OCI-LY3 (cell line): Measurements from ENCODE around the gene CTBP2.

Experiments
- H2AFZ ChIP-seq: fragments of 200-600, 300-600 bp; shearing (Covaris generic); 2 replicates; pipeline ENCODE4 v1.6.0; 2014; ENCODE audit warnings: antibody characterized with exemption, low read depth, low read length
- H3K27ac ChIP-seq: fragments of 200-600, 300-600 bp; sonication (generic); 2 replicates; pipeline ENCODE4 v1.5.1; 2014; ENCODE audit warnings: mild to moderate bottlenecking, low read length, moderate library complexity, mixed read lengths
- H3K27me3 ChIP-seq: fragments of 200-600, 300-600 bp; sonication (generic); 2 replicates; pipeline ENCODE4 v1.6.1; 2014; ENCODE audit warnings: low read depth, low read length, mixed read lengths
- H3K36me3 ChIP-seq: fragments of 200-600, 300-600 bp; sonication (generic); replicated peaks from 2 replicates; pipeline ENCODE3; 2014; ENCODE audit warnings: low read depth, low read length, mixed read lengths
- H3K4me1 ChIP-seq: fragments of 300-600, 200-600 bp; sonication (generic); 2 replicates; pipeline ENCODE4 v1.6.1; 2014; ENCODE audit warnings: low read length, mixed read lengths
- H3K4me2 ChIP-seq: fragments of 200-600, 300-600 bp; sonication (generic); 2 replicates; pipeline ENCODE4 v1.6.1; 2014; ENCODE audit warnings: low read length, mixed read lengths
- H3K4me3 ChIP-seq: fragments of 300-600, 200-600 bp; sonication (generic); 2 replicates; pipeline ENCODE4 v1.5.1; 2014; ENCODE audit warnings: antibody characterized with exemption, mild to moderate bottlenecking, low read length, moderate library complexity
- H3K79me2 ChIP-seq: fragments of 300-600, 200-600 bp; shearing (Covaris generic); 2 replicates; pipeline ENCODE4 v1.6.1; 2014; ENCODE audit warnings: mild to moderate bottlenecking, low read length, mixed read lengths
- H3K9ac ChIP-seq: fragments of 300-600, 200-600 bp; shearing (Covaris generic); 2 replicates; pipeline ENCODE4 v1.6.0; 2014; ENCODE audit warnings: mild to moderate bottlenecking, low read length, moderate library complexity
- H3K9me3 ChIP-seq: fragments of 200-600, 300-600 bp; shearing (Covaris generic); 2 replicates; pipeline ENCODE4 v1.6.1; 2014; ENCODE audit warnings: low read length, mixed read lengths; ENCODE audit not compliant: insufficient read depth
- H4K20me1 ChIP-seq: fragments of 200-600, 300-600 bp; sonication (generic); 2 replicates; pipeline ENCODE4 v1.6.1; 2016; ENCODE audit warnings: low read length, mixed read lengths; ENCODE audit not compliant: insufficient read depth
- EZH2phosphoT487 ChIP-seq: fragments of 200-600 bp; shearing (Covaris generic); IDR thresholded peaks from 2 replicates; pipeline ENCODE4 v1.6.1; 2018; ENCODE audit warnings: antibody characterized with exemption, mixed run types, low read depth
- TF ChIP-seq, protein P1 (sequence below): fragments of 200-600, 300-600 bp; sonication (generic); IDR thresholded peaks from 2 replicates; pipeline ENCODE4 v1.5.1; 2014; ENCODE audit warnings: antibody characterized with exemption, low read length, low read depth

CTBP2 gene

DNA sequence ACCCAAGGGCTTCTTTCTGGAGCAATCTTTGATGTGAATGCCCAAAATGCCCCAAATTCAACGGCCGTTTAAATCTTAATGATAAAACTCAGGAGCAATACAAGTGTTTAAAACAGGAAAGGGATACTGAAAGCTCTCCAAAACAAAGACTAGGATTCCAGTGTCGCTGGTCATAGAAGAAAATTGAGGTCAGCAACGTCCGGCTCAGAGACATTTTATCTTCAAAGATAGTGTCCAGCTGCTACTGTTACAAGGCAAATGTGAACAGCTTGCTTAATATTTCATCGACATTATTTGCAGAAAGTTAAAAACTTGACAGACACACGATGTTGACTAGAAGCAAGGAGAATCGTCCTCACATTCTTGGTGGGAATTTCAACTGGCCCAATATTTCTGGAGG, 15.4 kb upstream of the CTBP2 start:
- Histone ChIP-seq H3K4me2 (no peak overlapping the region), H3K79me2 (no peaks in the 10 kb centered on the region), H3K27ac (no peak overlapping the region), H3K27me3 (no peaks in the 10 kb centered on the region; the same call in 1 of the 2 replicates), H3K4me3 (no peak overlapping the region), H3K36me3 (no peaks in the 10 kb centered on the region), H3K9me3 (no peaks in the 10 kb centered on the region), H3K9ac (no peak overlapping the region), H4K20me1 (no peaks in the 10 kb centered on the region), H3K4me1 (no peaks in the 10 kb centered on the region), H2AFZ (no peak overlapping the region)
- no peak for TF ChIP-seq EZH2phosphoT487
- TF ChIP-seq, protein P1, sequence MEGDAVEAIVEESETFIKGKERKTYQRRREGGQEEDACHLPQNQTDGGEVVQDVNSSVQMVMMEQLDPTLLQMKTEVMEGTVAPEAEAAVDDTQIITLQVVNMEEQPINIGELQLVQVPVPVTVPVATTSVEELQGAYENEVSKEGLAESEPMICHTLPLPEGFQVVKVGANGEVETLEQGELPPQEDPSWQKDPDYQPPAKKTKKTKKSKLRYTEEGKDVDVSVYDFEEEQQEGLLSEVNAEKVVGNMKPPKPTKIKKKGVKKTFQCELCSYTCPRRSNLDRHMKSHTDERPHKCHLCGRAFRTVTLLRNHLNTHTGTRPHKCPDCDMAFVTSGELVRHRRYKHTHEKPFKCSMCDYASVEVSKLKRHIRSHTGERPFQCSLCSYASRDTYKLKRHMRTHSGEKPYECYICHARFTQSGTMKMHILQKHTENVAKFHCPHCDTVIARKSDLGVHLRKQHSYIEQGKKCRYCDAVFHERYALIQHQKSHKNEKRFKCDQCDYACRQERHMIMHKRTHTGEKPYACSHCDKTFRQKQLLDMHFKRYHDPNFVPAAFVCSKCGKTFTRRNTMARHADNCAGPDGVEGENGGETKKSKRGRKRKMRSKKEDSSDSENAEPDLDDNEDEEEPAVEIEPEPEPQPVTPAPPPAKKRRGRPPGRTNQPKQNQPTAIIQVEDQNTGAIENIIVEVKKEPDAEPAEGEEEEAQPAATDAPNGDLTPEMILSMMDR, result no peak

DNA sequence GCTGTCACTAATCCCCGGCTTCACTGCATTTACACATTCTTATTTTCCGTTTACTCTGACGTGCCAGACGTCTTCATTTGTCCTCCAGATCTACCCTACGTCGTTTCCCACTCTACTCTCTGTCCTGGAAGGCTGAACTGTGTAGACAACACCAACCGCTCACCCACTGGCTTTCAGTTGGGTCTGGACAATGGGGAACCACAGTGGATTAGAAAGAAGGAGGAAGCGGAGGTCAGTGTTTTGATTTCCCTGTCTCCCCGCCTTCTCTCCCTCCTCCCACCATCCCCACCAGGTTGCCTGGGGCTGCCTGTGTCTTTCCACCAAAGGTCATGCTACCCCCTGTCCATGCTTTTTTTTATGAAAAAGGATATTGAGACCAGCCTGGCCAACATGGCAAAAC, 14.0 kb upstream of the CTBP2 start:
- H3K4me2 ChIP-seq, result no peak overlapping the region
- H3K79me2 ChIP-seq, result no peaks in the 10 kb centered on the region
- no peak overlapping the region for H3K4me3 ChIP-seq
- no peak overlapping the region for H3K9ac ChIP-seq
- no peak overlapping the region for H2AFZ ChIP-seq
- H4K20me1 ChIP-seq, result no peaks in the 10 kb centered on the region
- H3K27me3 ChIP-seq, result no peaks in the 10 kb centered on the region; the same call in 1 of the 2 replicates
- H3K36me3 ChIP-seq, result no peaks in the 10 kb centered on the region
- no peaks in the 10 kb centered on the region for H3K4me1 ChIP-seq
- no peaks in the 10 kb centered on the region for H3K9me3 ChIP-seq
- H3K27ac ChIP-seq, result no peak overlapping the region
- TF ChIP-seq, protein P1, result no peak
- TF ChIP-seq EZH2phosphoT487, result no peak

DNA sequence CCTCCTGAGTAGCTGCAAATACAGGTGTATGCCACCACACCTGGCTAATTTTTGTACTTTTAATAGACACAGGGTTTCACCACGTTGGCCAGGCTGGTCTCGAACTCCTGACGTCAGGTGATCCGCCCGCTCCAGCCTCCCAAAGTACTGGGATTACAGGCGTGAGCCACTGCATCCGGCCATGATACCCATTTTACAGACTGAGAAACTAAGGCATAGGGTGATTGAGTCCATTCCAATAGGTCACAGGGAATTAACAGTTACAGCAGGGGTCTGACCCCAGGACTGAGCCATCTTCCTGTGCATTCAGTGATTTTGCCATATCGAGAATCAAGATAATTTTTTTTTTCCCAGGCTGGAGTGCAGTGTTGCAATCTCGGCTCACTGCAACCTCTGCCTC, 12.3 kb upstream of the CTBP2 start:
- Histone ChIP-seq H3K27me3 (no peaks in the 10 kb centered on the region; the same call in 1 of the 2 replicates), H3K9me3 (no peaks in the 10 kb centered on the region), H4K20me1 (no peaks in the 10 kb centered on the region), H3K27ac (no peak overlapping the region), H3K4me1 (no peaks in the 10 kb centered on the region), H3K79me2 (no peaks in the 10 kb centered on the region), H3K4me2 (no peak overlapping the region), H2AFZ (no peak overlapping the region), H3K4me3 (no peak overlapping the region), H3K36me3 (no peaks in the 10 kb centered on the region), H3K9ac (no peak overlapping the region)
- no peak for TF ChIP-seq EZH2phosphoT487
- TF ChIP-seq, protein P1, result no peak

DNA sequence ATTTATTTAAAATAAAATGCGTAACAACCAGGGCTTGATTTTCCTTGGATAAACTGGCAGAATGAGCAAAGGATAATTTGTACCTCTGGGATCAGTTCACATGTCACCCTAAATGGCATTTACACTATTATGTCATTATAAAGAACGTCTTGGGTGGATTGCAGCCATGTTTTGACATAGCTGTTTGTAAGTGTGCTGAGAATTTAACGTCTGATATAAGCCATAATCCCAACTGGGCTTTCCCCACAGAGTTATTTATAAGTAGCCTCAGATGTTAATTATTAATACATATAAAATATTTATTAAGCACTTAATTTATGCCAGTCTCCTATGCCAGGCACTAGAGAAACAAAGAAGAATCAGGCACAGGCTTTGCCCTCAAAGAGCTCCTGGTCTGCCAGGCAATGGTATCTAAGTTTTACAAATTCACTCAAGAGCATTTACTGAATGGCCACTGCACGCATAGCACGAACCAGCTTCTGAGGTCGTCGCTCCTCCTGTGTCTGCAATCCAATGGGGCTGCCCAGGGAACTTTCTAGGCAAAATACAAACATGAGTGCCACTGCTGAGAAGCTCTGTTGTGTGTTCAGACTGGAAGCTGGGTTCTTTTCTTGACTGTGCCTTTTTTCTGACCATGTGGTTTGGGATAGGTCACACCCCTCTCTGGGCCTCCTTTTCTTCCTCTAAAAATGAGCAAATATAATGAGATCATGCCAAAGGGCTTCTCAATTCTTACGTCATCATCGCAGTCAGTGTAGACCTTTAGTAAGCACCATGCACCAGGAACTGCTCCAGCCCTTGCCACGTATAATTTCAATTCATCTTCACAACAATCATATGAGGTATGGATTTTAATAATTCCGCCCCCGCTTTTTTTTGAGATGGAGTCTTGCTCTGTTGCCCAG, 11.3 kb upstream of the CTBP2 start:
- Histone ChIP-seq H3K9ac (no peak overlapping the region), H4K20me1 (no peaks in the 10 kb centered on the region), H3K4me2 (no peak overlapping the region), H3K4me3 (no peak overlapping the region), H3K9me3 (no peaks in the 10 kb centered on the region), H3K36me3 (no peaks in the 10 kb centered on the region), H3K27ac (no peak overlapping the region), H3K4me1 (no peaks in the 10 kb centered on the region), H2AFZ (no peak overlapping the region), H3K79me2 (no peaks in the 10 kb centered on the region), H3K27me3 (no peaks in the 10 kb centered on the region; the same call in 1 of the 2 replicates)
- TF ChIP-seq, protein P1, result no peak
- TF ChIP-seq EZH2phosphoT487, result no peak
